HG02588 (cell line): ENCODE measurements around the gene ERMN.

Experiments
- ATAC-seq: cut with Tn5 transposase; IDR thresholded peaks from one replicate; pipeline ENCODE4 v1.9.1; 2021; ENCODE audit warnings: mild to moderate bottlenecking, moderate library complexity; ENCODE audit not compliant: unreplicated experiment

The ERMN gene

DNA sequence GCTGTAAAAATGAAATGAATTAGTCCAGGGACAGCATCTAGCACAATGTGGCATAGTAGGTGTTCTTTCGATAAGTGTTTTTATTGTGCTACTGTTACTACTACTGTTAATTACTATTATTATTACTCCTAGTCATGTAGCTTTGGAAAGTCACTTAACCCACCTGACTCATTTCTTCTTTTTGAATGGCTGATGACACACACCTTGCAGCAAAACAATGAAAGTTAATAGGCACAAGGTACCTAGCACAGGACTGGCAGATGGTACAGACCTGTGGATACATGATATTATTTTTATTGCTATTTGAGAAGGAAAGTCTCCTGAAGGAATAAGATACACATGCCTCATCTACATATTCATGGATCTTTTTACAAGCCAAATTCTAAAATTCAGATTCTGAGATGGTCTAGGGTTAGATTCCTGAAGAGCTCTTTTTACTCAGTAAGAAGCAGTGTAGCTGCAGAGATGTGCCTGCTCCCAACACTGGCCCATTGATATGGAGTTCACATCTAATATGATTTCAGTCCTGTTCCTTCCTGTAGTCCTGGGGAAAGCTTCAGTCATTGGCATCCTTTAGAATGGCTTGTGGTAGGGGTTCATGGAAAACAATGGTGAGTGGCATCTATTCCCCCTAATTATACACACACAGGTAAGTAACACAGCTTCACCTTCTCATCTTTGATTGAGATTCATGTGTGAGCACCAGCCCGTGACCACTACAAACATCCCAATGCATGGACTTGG is 7.9 kb upstream of the ERMN start:
- no peak for ATAC-seq

DNA sequence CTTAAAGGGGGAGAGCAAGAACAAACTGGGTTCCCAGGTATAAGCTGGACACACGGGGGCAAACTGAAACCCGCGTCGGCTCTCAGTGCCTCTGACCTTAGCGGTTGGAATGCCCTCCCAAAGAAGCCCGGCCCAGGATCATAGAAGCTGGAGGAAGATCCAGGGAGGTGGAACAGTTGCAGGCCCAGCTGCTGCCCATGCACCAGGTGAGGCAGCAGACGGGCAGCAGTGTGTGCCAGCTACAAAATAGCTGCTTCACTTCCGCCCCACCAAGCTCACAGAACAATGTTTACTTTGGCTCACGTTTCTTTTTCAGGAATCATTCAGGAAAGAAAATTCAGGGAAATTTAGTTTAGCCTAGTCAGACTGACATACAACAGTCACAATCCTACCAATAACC is 3.9 kb upstream of the ERMN start:
- ATAC-seq, result no peak

DNA sequence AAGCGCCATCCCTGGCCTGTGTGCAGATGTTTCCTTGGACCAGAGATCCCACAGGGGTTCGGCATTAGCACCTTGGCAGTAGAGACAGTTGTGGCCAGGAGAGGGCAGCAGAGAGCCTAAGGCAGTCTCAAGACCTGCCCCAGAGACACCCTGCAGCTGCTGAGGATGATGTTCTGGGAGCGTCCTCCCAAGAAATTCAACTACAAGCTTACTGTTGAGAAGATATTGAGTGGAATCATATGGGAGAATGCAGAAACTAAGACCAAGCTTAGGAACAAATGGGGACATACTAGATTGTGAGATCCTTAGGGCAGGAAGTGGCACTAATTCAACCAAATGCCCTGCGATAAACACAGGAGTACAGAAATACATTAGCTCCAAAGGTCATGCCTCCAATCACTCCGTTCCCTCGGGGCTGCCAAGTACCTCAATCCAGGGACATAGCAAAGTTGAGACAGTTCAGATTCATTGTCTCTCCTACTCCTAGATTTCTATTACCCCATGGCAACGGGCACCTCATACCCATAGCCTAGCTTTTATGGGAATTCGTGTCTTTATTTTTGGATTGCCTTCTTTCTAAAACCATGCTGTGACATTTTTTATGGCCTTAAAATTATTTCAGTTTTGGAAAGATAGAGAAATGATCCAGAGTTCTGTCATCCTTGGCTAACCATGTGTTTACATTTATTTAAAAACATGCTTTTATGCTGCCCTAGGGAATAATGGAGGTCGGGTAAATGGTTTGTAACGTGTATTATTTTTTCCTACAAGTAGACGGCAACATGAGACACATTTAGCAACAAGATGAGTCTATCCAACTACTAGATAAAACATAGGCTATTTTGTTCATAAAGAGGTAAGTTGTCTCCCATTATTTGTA is 2.2 kb upstream of the ERMN start:
- ATAC-seq, result peak; percentile 99

DNA sequence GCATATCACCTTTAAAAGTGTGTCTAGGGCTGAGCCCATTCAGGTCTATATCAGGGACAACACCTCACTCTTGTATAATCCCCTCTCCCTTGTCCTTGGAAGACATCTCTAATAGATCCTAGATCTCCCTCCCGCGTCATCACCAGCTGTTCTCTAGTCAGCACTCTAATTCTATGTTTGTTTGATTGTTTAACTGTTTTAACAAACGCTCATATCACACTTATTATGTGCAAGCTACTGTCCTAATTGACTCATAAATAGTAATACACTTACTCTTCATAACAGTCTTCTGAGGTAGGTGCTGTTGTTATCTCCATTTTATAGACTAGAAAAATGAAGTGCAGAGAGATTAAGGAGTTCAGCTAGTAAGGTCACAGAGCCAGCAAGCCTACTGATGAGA is 1.6 kb upstream of the ERMN start:
- ATAC-seq, result peak; percentile 28

DNA sequence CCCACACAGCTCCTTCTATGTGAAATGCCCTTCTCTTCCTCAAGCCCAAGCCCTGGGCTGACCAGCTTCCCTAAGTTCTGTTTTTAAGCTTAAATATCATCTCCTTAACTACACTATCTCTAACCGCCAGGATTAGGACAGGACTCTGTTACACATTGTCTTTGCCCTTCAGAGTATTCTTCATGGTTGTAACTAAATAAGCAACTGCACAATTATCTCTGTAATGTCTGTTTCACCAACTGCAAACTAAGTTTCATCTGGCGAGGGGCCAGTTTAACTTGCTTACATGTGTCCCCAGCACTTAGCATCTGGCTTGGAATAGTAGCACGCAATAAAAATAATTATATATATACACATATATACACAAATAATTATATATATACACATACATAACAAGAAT is 1.1 kb upstream of the ERMN start:
- no peak for ATAC-seq

DNA sequence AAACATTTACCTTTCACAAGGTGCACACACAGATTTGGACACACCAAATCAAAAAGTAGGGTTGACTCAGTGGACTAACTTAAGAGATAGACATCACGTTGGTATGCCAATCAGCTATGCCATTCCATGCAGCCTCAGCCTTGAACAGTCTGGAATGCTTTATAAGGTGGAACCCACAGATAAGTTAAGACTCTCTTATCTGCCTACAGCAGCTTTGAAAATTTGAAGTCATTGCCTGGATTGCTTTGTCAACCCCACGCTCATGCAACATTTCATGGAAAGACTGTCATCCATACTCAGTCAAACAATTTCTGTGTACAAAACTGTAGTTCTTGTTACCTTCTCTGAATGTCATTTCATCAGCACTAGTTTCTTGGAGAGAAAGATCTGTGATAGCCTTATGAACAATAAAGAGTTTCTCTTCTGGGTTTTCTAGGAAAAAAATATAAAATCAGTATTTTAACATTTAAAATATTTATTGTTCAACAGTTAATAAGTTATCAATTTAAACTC is 1.2 kb downstream of the ERMN start:
- no peak for ATAC-seq

DNA sequence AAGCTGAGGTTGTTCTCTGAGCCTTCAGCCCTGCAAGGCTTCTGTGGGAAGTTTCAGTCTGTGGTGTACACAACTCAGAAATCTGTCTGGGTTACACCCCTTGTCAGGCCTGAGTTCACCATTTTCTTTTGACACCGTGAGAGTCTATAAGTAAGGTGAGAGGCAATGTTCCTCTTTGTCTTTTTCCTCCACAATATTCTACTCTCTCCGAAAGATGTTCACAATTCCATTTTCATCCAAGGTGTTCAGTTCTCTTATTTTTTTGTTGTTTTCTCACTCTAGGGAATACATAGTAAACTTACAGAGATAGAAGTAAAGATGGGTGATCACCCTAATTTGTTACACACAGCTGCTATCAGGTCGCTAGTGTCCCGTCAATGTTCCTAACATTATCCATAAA is 3.2 kb downstream of the ERMN start:
- no peak for ATAC-seq

DNA sequence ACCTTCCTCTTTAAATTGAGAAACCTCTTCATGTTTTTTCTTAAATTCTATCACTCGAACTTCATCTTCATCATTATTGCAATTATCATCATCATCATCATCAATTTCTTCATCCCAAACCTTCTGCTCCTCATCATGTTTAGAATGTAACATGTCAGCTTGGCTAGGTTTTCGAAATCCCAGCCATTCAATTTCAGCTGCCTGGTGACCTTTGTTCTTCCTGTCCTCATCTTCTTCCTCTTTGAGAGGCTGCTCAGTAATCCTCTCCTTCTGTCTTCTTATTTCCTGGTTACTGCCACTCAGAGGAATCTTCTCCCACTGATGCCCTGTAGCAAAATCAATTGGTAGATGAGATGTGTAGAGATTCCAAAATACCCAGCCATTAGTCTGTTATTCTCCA is 4.2 kb downstream of the ERMN start:
- no peak for ATAC-seq

DNA sequence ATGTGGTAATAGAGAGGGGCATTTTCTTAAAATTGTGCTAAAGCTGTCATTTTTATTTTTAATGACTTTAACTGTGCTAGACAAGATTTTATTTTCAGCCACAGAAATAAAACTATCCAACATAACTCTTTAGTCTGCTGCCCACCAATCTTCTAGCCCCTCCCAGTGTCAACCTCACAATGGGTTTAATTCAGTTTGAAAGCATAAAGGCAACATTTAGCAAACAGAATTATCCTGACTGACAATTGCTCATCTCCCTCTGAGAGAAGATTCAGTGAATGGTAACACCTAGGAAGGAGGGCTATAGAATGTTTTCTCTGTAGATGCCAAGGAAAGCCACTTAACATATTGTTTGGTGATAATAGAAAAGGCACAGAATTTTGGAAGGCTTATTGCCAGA is 5.2 kb downstream of the ERMN start:
- no peak for ATAC-seq

DNA sequence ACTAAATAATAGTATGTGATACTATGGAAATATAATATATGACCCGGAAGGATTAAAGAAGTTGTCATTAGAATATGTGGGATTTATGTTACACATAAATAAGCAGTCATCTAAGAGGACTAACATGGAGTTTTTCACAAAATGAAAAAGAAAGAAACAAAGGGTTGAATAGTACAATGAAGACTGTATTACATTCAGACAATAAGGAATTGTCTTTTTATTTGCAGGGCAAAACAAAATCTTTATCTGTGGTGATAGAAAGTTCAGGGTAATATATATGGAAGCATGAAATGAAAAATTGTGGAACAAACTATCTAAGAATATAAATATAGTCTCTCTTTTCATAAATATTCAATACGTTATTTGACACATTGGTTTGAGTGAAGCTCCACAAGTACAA is 5.8 kb downstream of the ERMN start:
- ATAC-seq, result no peak

DNA sequence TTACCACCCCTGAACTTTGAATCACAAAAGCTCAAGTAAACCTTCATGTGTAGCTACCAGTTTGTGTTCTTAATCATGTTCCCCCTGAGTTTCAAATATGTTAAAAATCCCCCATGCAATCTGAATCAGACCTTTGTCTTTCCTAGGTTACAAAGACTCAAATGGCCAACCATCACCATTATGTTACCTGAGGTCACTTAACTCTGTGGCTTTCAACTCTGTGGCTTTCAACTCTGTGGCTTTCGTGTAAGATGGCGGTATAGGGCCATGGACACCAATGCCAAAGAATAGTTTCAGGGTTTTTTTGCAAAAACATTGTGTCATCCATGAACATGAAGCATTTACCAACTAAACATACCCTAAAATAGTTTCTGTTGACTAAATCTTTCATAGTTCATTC is 6.7 kb downstream of the ERMN start:
- no peak for ATAC-seq

DNA sequence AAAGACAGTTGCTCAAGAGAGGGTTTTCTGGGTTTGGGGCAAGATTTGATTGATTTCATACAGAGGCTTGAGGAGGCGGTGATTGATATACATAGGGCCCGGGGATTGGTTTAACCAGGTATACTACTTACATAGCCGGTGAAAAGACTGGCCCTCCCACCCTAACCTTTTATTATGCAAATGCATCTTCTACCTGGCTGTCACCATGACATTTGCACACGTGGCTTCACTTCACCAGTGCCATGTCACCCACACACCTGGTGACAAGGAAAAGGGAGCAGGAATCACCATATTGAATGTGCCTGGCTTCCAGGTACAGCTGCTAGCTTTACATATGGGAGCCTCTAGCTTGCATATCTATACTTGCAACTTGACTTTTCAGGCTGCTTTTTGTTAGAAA is 9.7 kb downstream of the ERMN start:
- no peak for ATAC-seq

DNA sequence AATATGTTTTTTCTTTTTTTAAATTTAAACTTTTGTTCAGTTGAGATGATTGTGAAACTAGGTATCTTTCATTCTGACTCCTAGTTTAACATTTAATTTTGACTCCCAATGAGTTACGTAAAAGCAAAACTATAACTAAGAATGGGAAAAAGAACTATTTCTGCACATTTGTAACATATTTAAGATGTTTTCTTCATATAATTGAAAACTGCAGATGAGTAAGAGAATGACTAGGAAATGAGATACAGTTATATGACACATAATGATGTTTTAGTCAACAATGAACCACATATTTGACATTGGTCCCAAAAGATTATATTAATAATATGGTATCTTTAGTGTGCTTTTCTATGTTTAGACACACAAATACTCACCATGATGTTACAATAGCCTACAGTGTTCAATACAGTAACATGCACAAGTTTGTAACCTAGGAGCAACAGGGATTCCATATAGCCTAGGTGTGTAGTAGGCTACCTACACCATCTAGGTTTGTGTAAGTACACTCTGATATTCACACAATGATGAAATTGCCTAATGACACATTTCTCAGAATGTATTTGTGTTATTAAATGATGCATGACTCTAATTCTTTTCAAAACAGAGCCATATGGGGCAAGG is 12.6 kb downstream of the ERMN start:
- ATAC-seq, result peak; percentile 59

DNA sequence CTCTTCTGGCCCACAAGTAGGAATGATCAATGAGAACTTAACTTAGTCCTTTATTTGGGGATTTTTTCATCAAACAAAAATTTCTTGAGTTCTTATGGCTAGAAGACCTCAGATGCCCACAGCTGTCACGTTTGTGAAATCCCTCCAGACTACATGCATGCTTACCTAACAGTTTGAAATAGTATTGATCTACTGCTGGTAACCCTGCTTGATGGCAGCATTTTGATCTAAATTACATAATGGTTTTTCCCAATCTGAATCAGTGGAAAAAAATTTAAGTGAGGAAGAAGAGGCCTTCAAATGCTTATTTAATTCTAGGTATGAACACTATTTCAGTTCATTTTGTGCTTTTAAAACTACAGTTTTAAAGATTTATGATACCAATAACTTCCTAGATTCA is 13.9 kb downstream of the ERMN start:
- ATAC-seq, result no peak

DNA sequence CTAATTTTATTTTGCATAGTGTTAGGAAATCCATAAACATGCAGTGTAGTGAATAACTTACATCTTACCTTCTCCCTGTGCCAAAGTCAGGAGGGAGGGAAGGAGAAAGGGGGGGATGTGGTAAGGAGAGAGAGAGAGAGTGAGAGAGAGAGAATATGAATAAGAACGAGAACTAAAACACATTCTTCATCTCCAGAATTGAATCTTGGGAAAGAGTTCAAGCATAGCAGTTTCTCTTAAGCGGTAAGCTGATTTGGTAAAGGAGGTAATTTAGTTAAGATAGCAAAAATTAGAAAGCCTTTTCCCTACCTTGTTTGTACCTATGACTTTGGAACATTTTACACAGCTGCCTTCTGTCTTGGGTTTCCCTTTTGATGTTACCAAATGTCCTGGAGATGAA is 15.7 kb downstream of the ERMN start:
- no peak for ATAC-seq

DNA sequence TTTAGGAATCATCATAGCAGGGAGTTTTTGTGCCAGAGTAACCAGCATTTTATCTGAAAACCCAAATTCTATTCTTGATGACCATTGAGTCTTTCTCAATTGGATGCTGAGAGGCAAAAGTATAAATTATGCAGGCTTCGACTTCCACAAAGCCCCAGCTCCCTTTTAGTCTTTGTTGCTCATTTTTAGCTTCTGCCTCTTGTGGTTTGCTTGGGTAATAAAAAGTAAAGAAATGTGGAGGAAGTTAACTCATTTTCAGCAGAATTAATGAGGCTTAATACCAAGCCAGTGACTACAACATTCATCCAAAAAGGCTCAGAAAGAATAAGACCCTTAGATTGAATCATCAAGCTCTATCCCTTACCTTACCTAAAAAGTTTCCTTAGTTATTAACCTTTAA is 18.6 kb downstream of the ERMN start:
- ATAC-seq, result no peak

DNA sequence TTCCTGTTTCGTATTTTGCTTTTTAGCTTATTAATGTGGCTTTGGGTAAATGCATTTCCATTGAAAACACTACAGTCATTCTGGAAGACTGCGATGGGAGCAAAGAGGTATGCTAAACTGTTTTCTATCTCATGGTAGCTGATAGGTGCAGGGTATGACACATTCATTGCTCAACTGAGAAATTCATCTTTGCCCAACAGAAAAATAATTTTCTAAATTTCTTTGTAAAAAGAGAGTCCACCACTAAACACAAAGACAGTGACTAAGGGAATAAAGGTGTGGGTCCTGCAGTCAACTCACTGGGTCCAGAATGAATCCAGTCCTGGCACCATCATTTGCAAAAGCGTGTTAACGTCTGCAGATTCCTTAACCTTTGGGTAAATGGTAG is 19.9 kb downstream of the ERMN start:
- no peak for ATAC-seq

DNA sequence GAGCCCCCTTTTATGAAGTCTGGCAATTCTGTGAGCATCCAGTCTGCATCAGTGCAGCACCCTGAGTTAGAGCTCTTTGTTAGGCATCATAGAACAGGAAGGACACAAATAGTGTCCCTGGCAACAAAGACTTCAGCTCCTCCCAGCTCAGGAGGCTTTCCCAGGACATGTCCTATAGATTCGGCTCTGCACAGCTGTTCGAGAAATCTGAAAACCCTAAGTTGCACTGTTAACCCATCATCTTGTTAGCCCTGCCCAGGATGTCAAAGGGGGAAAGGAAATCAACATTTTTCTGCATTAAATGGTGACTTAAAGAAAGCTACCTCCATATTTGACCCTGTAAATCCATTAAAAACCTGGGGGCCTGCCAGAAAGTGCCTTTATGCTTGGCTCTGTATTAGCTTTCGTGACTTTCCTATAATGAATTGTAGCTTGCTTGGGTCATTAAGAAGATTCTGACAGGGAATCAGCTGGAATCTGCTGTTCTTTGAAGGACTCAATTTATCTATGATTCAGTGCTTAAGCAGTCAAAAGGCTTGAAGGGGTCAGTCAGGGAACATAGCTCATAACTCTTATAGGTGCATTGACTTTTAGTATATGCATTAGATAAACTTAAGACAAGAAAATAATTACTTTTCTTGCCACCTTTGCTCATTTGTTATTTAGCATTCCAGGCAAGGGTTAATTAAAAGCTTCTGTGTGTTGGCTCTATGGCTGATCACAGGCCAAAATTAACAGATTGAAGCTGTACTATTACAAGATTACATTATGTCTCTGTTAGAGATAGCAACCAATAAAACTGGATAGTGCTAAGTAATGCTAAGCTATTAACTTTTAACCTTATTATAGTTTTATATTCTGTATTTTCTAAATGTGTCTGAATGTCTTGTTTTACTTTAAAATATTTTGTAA is 20.6 kb downstream of the ERMN start:
- no peak for ATAC-seq

DNA sequence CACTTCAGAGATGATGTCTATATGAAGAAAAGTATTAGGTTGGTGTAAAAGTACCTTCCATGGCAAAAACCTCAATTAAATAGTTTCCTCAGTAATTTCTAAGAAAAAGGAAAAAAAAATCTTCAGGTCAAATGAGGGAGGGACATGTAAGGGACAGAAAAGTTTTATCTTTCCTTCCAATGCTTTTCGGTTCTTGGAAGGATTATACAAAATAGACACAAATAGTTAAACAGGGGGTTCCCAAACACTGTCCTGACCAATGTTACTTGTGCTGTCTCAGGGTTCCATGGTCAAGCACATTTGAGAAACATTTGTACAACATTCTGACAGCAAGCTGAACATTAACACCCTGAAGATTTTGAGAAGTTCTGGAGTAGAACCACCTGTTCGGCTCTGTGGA is 22.0 kb downstream of the ERMN start:
- ATAC-seq, result no peak

DNA sequence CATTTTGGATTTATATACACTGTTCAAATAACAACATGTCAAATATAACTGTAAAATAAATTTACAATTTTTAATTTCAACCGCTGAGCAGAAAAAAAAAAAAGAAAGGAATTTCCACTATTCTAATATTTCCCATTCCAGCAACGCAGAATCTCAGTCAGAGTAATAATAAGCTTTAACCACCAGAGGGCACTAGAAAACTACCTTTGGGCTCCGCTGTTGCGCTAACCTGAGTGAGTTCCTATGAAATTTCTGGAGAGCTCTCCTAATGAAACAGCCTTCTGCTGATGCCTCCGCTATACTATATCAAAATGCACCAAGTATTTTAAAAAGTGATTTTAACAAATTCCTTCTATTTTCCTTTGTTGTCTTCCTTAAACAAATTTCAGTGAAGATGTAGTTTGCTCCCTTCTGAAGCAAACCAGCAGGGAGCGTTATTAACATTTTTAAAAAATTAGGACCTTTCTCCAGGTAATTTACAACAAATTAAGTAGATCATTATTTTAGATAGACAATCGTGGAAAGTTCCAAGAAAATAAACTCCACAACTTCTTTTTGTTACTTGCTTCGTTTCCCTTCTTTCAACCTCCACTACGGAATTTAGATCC is 23.0 kb downstream of the ERMN start:
- ATAC-seq, result peak; percentile 61
